Activated CD4-positive, CD25-positive, alpha-beta regulatory T cell treated with anti-CD3 and anti-CD28 coated beads, Interleukin-2, amount 50 U/mL, for 16 hours (primary cell): ENCODE measurements around the gene PIP5K1B.
A peak's percentile ranks its signal among the peaks of the same experiment; 100 is the strongest.

ENCODE experiments used
- DNase-seq: peaks from one replicate; pipeline ENCODE4 v3.0.0-alpha.2; 2020; ENCODE audit warnings: low read depth, low spot score

PIP5K1B gene

DNA sequence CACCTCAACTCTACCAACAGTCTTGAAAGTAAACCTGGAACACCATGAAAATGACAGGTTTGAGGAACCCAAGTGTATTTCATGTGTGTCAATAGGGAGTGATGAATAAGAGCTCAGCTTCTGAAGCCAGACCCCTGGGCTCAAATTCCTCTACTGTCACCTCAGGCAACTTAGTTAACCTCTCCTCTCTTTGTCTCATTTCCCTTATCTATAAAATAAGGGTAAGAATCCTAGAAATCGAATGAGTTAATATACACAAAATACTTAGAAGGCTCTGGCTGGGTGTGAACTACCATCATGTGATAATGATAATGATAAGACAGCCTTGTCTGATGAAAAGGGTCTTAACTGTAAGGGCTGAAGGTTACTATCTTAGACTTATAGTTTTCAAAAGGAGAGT lies 66.3 kb downstream of the PIP5K1B start:
- DNase-seq: no peak

DNA sequence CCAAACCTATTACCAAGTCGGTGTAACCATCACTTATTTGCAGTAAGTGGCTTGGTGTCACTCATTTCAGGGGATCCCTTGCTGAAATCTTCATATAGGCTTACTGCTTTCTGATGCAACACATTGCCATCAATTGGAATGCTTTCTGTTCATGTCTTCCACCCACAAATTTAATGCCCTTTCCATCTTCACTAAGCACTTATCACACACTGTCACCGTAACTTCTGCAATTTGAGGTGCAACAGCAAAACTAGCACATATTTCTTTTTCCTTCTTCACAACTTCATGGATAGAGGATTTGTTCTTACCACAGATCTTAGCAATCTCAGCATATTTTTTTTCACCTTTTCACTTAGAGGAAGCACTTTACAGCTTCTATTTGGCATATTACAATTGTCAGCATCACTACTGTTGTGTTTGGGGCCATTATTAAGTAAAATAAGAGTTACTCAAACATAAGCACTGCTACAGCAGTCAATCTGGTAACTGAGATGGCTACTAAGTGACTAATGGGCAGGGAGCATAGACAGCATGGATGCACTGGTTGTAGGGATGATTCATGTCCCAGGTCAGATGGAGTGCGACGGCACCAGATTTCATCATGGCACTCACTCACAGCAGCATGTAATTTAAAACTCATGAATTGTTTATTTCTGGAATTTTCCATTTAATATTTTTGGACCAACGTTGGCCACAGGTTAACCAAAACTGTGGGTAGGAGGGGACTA lies 70.1 kb downstream of the PIP5K1B start:
- DNase-seq: no peak

DNA sequence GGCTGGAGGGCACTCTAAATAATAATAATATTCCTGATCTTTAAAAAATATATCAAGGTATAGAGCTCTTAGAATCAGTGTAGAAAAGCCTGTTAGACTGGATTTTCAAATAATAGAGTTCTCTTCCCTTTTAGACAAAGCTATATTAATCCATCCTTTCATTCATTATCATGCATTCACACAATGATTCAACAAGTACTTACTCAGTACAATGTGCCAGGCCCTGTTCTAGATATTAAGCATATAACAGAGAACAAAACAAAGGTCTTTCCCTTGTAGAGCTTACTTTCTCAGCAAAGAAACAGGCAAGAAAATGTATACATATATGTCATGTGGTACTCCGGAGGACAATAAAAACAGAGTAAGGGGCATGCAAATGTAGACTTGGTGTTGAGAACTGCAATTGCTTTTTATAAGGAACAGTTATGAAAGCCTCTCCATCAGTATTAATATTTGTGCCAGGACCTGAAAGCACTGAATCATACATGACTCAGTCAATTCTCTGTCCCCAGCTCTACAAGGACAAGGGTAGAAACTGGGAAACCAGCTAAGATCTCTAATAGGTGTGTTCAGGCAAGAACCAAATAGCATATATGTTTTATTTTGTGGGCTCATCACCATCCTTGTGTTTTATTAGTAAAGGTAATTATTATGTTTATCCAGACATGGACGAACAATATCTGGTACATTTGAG lies 72.2 kb downstream of the PIP5K1B start:
- no peak for DNase-seq

DNA sequence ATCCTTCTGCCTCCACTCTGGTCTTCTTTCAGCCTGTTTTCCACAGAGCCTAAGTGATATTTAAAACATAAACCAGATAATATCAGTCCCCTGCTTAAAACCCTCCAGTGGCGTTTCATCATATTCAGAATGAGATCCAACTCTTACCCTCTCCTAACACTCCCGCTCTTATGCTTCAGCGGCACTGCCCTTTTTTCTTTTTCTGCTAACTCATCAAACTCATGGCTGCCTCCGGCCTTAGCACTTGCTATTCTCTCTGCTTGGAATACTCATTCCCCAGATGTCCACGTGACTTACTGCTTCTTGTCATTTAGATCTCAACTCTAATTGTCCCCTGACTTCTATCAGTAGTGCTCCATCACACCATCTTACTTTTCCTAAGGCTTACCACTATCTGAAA lies 73.6 kb downstream of the PIP5K1B start:
- no peak for DNase-seq

DNA sequence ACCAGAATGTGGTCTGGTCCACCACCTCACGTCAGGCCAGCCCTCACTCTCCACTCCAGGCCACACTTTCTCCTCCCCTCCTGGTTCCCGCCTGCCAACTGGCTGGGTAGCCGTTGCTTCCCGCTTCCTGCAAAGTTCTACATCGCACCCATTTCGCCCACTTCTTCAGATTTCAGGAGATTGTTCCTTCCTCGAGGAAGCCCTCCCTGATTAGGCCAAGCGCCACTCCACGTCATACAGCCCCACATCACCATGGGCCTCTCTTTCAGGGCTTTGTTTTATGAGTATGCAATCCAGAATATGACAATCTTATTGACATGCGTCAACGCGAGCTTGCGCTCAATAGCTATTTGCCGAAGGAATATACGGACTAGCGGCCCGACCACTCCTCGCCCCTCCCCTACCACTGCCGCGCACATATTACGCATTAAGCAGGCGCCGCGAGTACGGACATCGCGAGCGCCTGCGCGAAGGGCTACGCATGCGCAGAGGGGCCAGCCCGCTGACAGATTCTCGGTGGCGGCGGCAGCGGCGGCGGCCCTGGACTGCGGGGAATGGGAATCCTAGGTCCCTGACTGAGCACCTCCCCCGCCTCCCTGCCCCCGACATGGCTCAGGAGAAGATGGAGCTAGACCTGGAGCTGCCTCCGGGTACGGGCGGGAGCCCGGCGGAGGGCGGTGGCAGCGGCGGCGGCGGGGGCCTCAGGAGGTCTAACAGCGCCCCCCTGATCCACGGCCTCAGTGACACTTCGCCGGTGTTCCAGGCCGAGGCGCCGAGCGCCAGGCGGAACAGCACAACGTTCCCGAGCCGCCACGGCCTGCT lies 74.7 kb downstream of the PIP5K1B start:
- peak; percentile 88 for DNase-seq

DNA sequence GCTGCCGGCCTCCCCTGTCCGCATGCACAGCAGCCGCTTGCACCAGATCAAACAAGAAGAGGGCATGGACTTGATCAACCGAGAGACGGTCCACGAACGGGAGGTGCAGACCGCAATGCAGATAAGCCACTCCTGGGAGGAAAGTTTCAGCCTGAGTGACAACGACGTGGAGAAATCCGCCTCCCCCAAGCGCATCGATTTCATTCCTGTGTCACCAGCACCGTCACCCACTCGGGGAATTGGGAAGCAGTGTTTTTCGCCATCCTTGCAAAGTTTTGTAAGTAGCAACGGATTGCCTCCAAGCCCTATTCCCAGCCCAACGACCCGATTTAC lies 75.3 kb downstream of the PIP5K1B start:
- no peak for DNase-seq

DNA sequence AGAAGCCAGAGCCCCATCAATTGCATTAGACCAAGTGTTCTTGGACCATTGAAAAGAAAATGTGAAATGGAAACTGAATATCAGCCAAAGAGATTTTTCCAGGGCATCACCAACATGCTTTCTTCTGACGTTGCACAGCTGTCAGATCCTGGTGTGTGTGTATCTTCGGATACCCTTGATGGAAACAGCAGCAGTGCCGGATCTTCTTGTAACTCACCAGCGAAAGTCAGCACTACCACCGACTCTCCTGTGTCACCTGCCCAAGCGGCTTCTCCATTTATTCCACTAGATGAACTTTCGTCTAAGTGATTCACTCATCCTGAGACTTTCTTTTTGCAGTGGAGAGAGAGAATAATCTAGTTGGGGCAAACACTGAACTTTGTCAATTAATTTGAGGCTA lies 75.7 kb downstream of the PIP5K1B start:
- DNase-seq: no peak

DNA sequence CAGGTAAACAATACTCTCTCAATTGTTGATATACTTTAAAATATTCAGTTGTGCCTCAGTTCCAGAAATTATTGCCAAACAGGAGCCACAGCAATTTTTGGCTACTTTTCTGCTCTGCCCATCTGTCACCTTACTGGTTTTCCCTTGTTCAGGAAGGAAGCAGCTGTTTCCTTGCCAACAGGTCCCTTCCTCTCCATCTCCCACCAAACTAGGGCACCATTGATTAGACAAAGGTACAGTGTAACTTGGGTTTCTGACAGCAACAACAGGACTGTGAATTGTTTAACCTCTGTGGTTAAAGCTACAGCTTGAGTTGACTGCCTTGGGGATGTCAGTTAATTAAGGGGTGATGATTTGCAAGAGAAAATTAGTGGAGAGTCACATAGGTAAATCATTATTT lies 76.9 kb downstream of the PIP5K1B start:
- DNase-seq: no peak

DNA sequence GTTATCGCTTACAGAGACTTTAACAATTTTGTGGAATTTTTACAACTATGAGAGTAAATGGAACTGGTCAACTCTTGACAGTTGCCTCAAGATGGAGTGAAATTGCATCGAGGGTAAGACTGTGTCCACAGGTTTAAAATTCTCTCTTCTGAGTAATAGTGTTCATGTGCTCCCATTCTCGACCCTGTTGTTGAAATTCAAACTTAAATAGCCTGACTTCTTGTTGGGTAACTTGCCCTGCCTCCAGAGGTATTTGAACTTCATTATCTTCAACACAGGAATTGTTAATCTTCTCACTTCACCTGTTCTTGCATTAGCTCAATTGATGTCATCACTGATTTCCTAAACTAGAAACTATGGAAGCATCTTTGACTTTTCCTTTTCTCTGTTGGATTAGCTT lies 77.5 kb downstream of the PIP5K1B start:
- no peak for DNase-seq

DNA sequence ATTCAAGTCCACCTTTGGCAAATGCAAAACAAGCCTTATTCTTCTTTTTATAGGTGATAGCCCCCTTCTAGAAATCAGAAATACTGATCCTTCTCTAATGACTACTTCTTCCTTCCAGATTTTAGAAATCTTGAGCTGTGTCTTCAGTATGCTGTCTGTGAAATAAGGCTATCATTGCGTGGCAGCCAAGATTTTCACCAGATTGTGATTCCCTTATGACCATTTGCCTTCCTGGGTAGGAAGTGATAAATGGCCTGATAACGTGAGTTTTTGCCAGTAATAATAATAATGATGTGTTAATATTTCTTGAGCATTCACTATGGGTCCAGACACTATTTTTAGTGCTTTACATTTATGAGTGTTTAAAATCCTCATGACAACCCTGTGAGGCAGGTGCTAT lies 80.9 kb downstream of the PIP5K1B start:
- DNase-seq: no peak

DNA sequence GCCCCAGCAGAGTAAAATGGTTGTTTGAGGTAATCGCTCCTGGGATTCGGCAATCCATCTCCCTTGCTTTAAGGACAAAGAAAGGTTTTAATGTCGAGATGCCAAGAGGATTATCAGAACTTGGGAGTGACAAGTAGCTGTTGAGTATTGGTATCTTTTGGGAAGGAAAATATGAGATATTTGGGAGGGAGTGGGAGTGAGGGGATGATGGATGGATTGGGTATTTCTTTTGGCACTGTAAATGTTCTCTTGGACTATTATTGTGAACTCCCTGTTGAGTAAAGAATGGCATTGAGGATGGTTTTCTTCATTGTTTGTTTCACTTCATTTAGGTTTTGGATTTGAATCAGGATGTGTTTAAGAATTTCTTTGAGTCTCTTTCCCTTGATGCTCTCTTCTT lies 86.1 kb downstream of the PIP5K1B start:
- no peak for DNase-seq

DNA sequence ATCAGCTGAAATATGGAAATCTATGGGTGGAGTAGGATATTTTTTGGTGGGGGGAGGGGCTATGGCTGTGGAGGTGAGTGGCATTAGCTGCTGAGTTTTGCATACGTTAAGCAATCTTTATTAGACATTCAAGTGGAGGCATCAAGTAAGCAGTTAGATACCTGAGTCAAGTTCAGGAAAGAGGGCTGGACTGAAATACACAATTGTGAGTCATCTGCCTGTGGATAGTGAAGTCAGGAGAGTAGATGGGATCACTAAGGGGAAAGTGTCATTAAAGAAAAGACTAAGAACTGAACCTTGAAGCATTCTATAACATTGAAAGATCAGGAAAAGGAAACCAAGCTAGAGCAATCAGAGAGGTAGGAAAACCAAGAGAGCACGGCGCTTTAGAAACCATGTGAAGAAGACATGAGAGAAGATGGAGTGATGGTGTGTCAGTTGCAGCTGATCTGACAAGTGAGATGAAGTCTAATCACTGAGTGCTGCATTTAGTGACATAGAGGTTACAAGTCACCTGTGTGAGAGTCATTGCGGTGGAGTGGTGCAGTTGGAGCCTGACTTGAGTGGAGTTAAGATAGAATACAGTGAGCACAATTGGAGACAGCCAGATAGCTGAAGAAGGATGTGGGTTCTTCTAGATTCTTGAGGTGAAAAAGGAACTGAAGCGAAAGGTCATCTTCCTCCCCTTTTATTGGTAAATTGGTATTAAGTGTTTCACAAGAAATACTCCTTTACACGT lies 88.7 kb downstream of the PIP5K1B start:
- no peak for DNase-seq

DNA sequence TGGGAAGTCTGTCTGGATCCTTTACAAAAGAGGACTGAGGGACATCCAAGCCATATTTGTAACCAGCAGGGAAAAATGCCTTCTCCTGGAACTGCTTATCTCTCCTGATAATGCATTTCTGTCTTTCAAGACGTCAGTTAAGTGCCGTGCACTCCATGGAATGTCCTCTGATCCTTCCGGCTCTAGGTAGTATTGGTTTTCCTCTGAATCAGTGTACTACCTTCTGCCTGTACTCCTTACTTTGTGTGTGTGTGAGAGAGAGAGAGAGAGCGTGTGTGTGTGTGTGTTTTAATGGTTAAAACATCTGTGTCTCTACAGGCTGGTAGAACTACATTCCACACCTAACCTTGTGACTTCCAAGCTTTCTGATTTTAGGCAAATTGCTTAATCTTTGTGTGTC lies 89.9 kb downstream of the PIP5K1B start:
- no peak for DNase-seq

DNA sequence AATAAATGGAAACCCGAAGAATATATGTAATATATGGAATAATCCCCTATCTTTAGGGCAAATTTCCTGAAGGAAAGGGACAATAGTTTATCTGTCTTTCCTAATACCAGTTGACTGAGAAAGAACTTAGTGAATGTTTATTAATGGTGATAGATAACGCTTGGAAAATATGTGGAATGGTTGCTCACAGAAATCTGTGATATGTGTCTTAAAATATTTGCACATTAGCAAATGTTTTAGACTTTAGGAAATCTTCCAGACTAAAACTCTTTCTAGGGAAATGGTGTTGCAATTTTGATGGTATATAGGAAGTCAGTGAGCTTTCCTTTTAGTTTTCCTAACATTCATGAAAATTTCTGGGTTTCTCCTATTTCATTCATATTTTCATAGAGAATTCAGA lies 90.4 kb downstream of the PIP5K1B start:
- DNase-seq: no peak

DNA sequence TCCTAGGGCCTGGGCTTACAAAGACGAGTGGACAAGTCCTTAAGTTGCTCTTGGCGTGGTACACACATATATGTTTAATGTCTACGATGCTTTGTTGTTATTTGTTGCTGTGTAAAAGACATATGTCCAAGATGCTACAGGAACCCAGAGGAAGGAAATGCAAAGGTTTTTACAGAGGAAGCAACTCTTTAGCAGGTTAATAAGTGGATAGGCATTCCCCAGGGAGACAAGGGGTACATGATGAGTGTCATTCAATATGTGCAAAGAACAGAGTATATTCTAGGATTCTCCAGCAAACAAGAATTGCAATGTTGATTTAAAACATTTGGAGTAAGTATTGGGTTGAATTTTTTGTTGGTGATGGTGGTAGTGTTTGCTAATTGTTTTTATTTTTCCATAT lies 92.1 kb downstream of the PIP5K1B start:
- DNase-seq: no peak

DNA sequence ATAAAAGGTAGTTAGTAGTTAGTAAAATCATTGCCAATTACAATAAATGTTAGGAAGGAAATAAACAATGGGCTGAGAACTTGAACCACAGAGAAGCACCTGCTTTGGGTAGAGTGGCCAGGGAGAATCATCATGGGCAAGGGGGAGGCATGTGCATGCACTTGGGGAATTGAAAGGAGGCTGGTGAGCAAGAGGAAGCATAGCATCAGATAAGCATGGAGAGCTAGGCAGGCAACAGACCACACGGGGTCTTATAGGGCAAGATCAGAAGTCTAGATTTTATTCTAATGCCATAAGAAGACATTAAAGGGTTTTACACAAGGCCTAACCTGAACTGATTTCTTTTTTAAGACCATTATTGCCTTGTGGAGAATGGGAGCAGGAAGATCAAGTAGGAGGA lies 93.4 kb downstream of the PIP5K1B start:
- DNase-seq: no peak

DNA sequence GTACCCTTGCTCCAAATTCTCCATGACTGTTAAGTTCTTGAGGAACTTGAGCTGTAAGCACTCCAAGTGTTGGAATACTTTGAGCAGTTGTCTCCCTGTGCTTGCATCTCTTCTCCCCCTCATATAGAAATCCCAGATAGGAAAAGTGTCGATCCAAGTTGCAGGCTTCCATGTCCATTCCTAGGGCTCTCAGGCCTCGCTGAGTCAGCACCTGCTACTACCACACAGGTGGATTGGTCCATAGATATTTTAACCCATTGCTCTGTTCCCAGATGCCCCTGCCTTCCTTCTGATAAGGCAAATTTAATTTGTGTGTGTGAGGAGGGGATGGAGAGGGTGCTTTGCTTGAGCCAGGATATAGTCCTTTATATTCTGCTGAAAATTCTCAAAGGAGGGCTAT lies 95.8 kb downstream of the PIP5K1B start:
- no peak for DNase-seq

DNA sequence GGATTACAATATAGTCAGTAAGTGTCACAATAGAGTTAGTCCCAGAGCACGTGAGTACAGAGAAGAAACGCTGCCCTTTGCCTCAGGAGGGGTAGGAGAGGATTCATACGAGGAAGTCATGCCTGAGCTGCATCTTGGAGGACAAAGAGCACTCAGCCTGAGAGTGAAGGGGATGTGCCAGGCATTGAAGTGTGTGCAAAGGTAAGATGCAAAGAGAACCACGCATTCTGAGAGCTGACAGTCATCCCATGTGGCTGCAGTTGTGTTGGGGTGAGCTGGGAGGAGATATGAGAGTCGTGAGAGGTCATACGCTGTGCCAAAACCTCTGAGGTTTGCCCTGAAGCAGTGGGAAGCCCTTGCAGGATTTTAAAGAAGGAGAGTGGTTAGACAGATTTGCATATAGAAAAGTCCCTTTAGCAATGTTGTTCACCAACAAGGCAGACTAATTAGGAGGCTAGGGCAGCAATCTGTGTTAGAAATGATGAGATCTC lies 97.5 kb downstream of the PIP5K1B start:
- DNase-seq: no peak

DNA sequence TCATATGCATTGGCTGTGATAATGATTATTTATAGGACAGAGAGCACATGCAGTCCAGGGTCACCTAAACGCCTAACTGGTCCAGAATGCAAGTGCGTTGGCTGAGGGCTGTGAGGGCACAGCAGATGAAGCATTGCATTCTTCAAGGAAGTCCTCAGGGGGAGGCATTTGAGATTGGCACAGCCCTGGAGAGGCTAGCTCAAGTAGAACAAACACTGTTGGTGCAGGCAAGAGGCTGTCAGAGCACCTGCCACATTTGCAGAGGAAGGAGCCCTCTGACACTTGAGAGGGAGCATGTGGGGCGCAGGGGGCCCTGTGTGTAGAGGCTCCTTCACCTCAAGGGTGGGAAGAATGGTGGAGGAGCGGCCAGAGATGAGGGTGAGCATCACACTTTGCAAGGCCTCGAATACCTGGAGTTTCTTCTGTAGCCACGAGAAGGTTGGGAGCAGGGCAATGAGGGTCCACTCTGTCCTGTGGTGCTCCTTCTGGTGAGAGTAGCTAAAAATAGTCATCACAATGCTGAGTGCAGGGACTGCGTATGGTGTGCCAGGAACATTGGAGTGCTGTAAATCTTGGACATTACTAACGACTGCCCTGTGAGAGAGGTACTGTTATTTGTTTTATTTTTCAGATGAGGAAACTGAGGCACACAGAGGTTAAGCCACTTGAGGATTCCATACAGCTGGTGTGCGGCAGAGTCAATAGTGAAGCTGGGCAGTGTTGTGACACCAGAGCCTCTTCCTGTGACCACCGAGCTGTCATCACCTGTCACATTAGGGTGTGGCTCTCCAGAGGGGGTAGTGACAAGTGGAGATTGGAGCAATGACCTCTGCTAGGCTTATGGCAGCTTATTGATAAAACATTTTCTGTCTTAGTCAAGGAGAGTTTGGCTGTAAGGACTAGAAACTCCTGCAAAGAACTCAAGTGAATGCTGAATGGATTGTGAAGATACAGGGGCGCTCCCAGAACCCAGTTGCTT lies 100.2 kb downstream of the PIP5K1B start:
- DNase-seq: no peak

DNA sequence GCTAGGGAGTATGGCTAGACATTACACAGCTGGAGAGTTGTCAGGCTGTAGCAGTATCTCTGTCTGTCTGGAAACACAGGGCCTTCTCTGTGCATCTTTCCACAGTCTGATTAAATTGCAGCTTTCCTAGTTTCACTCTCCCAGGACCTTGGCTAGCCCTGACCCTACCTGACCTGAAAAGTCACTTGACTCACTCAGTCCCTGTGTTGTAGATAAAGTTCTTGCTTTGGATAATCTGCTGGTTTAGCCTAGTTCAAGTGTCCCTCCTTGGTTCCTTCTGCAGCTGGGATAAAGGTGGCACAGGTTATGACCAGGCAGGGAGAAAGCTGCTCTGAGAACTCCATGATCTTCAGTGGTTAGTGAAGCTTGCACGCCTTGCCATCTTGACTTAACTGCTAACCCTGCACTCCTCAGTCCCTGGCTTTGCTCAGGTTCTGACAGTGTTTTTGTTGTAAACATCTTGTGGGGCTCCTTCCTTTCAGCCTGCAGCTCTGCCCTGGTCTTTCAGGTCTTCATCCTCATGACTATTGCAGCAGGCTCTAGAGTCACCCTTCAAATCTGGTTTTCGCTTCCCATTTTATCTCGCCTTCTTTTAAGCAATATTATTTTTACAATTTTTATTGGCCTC lies 101.0 kb downstream of the PIP5K1B start:
- no peak for DNase-seq
